A549 treated with AZD2906 at 1 μM for 4 hours (cell line): ENCODE data around the gene ARL2. TPM values are rescaled to one million over a fixed set of nuclear protein-coding genes. Genes with fewer than 3 reads are reported as not detected.

Experiments used
- total RNA-seq: library from RNA; stranded (reverse); fragments of 200-300 nt; extraction: Qiagen RNA extraction; gene quantifications from 5 replicates; pipeline ENCODE4 v1.2.3, GENCODE V29; 2022

The ARL2 gene
- total RNA-seq = 162 to 198 TPM (median 189 TPM) in 5 replicates

GRCh38 chr11:65013888-65014725 lies at the start of gene ARL2:
ARL2 (plus strand) TSS chr11:65014160; CDS start chr11:65014208, 48 bp downstream.

GRCh38 chr11:64971421-64972233 lies 42.3 kb upstream of the ARL2 start, which contains the start of gene MAJIN:
MAJIN (minus strand) TSS chr11:64972108; CDS start chr11:64959405, 12,703 bp downstream.

DNA sequence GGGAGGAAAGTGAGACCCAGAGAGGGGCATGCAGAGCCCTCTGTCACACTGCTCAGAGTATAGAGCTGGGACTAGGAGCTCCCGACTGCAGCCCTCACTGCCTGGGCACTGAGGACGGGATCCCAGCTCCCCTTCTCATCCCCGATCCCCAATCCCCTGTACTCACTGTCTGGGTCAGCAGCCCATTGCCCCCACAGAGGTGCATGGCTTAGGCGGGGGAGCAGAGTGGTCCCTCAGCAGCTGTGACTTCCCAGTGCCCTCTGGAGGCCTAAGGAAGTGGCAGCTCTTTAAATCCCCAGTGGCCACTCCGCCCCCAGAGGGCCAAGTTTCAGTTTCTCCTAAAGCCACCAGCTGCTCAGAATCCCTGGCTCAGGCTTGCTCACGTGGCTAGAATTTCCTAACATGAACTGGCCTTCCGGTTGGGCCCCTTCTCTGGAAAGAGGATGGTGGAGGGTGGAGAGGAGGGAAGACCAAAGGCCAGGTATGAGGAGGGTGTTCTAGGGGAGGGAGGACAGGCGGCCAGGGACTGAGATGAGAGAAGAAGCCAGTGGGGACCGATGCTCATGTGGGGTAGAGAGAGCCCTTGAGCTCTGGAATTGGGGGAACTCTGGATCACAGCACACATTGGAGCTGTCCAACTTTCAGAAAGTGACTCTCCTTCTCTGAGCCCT lies 17.1 kb upstream of the ARL2 start, which contains the start of gene BATF2:
TSS of gene BATF2 (minus strand) at position 262 of the 671 bp plus-strand sequence. CDS start at position 205, 57 bp downstream.

GRCh38 chr11:65027213-65028067 lies 13.5 kb downstream of the ARL2 start, which contains the start of gene SNX15:
SNX15 (plus strand) TSS chr11:65027439; CDS start chr11:65027538, 99 bp downstream.

GRCh38 chr11:65040847-65041622 lies 27.1 kb downstream of the ARL2 start, which contains the start of gene SAC3D1:
SAC3D1 (plus strand) TSS chr11:65041210; CDS start chr11:65041293, 83 bp downstream.

GRCh38 chr11:65058419-65059054 lies 44.6 kb downstream of the ARL2 start, which contains the start of gene NAALADL1:
NAALADL1 (minus strand) TSS chr11:65058553; CDS start chr11:65058521, 32 bp downstream.

Other genes with a start within 250 kb of the ARL2 start
- 146 to 212 TPM (median 156 TPM) in 5 replicates for gene SF1, start 235.6 kb upstream of the ARL2 start, total RNA-seq
- gene MAP4K2, start 210.9 kb upstream of the ARL2 start, total RNA-seq = 5.3 to 8.8 TPM (median 8.4 TPM) in 5 replicates
- 28.8 to 40.9 TPM (median 38.1 TPM) in 5 replicates for gene MEN1, start 203.6 kb upstream of the ARL2 start, total RNA-seq
- 1.3 to 1.8 TPM (median 1.5 TPM) in 5 replicates for gene CDC42BPG, start 169.5 kb upstream of the ARL2 start, total RNA-seq
- gene EHD1, start 135.5 kb upstream of the ARL2 start, total RNA-seq = 94.8 to 121 TPM (median 111 TPM) in 5 replicates
- gene ATG2A, start 97.0 kb upstream of the ARL2 start, total RNA-seq = 13.7 to 22.4 TPM (median 20.9 TPM) in 5 replicates
- gene PPP2R5B, start 89.5 kb upstream of the ARL2 start, total RNA-seq = 3.4 to 5.3 TPM (median 4.5 TPM) in 5 replicates
- not detected in 5 replicates for gene GPHA2, start 78.3 kb upstream of the ARL2 start, total RNA-seq
- not detected in 5 replicates for gene MAJIN, start 42.1 kb upstream of the ARL2 start, total RNA-seq
- gene BATF2, start 17.2 kb upstream of the ARL2 start, total RNA-seq = 0.58 to 0.79 TPM (median 0.63 TPM) in 5 replicates
- gene SNX15, start 13.3 kb downstream of the ARL2 start, total RNA-seq = 20.8 to 25.4 TPM (median 23.6 TPM) in 5 replicates
- 35.4 to 58.5 TPM (median 57.6 TPM) in 5 replicates for gene SAC3D1, start 27.1 kb downstream of the ARL2 start, total RNA-seq
- not detected in 5 replicates for gene NAALADL1, start 44.4 kb downstream of the ARL2 start, total RNA-seq
- gene CDCA5, start 69.9 kb downstream of the ARL2 start, total RNA-seq = 67.5 to 78.7 TPM (median 73.1 TPM) in 5 replicates
- gene ZFPL1, start 70.1 kb downstream of the ARL2 start, total RNA-seq = 35.1 to 37.1 TPM (median 36.6 TPM) in 5 replicates
- 51.5 to 77.8 TPM (median 55.8 TPM) in 5 replicates for gene VPS51, start 82.1 kb downstream of the ARL2 start, total RNA-seq
- gene TM7SF2, start 97.7 kb downstream of the ARL2 start, total RNA-seq = 4.1 to 7.2 TPM (median 5.6 TPM) in 5 replicates
- 13.3 to 24.2 TPM (median 21.9 TPM) in 5 replicates for gene ZNHIT2, start 103.5 kb downstream of the ARL2 start, total RNA-seq
- 834 to 1,066 TPM (median 993 TPM) in 5 replicates for gene FAU, start 108.0 kb downstream of the ARL2 start, total RNA-seq
- gene MRPL49, start 108.2 kb downstream of the ARL2 start, total RNA-seq = 67.8 to 77.4 TPM (median 68.7 TPM) in 5 replicates
- gene SYVN1, start 120.4 kb downstream of the ARL2 start, total RNA-seq = 29.0 to 41.9 TPM (median 39.5 TPM) in 5 replicates
- gene SPDYC, start 156.1 kb downstream of the ARL2 start, total RNA-seq = not detected in 5 replicates
- 107 to 119 TPM (median 117 TPM) in 5 replicates for gene CAPN1, start 167.8 kb downstream of the ARL2 start, total RNA-seq
- 12.4 to 15.4 TPM (median 13.8 TPM) in 5 replicates for gene POLA2, start 247.8 kb downstream of the ARL2 start, total RNA-seq